Stimulated activated naive B cell treated with anti-CD40 and anti-IgM and Interleukin-4, amounts not matched to agents 10 μg/mL and 1 μg/mL and 100 μg/mL, for 72 hours (primary cell): Measurements from ENCODE around the gene GUCA2B.

Experiments used
- ATAC-seq, 2 donors: fragments of 150-1000 bp; cut with Tn5 transposase; replicated peaks; 2 replicates each; pipeline ENCODE4 v1.10.0; 2021; ENCODE audit warnings: moderate library complexity in 1 of 2
- DNase-seq: peaks from one replicate; pipeline ENCODE4 v3.0.0; 2021
- H3K27ac Mint-ChIP-seq: one replicate; pipeline ENCODE4 v1.8.0; 2022; ENCODE audit warnings: mild to moderate bottlenecking, mixed read lengths
- H3K27me3 Mint-ChIP-seq, 2 donors: one replicate each; pipeline ENCODE4 v1.8.0; 2022; ENCODE audit warnings: mixed read lengths in 2 of 2
- H3K36me3 Mint-ChIP-seq, 2 donors: one replicate each; pipeline ENCODE4 v1.8.0; 2022; ENCODE audit warnings: mixed read lengths in 2 of 2, mild to moderate bottlenecking in 1 of 2
- H3K4me1 Mint-ChIP-seq, 2 donors: one replicate each; pipeline ENCODE4 v1.8.0; 2022; ENCODE audit warnings: mixed read lengths in 2 of 2, mild to moderate bottlenecking in 1 of 2
- H3K4me3 Mint-ChIP-seq, 2 donors: one replicate each; pipeline ENCODE4 v1.8.0; 2022; ENCODE audit warnings: mild to moderate bottlenecking in 2 of 2, mixed read lengths in 2 of 2, moderate library complexity in 1 of 2
- H3K9me3 Mint-ChIP-seq, 2 donors: one replicate each; pipeline ENCODE4 v1.8.0; 2022; ENCODE audit warnings: mixed read lengths in 2 of 2, mild to moderate bottlenecking in 1 of 2

Gene GUCA2B

GRCh38 chr1:42152907-42153600, at the start of gene GUCA2B:
TSS of gene GUCA2B (plus strand) at chr1:42153410. CDS start at chr1:42153451, 41 bp downstream.
- ATAC-seq (no peak), DNase-seq (no peak)
- no peak within 1 kb of the TSS for H3K4me3 Mint-ChIP-seq
- H3K4me1 Mint-ChIP-seq = peaks cover 2 to 5% of the 10 kb centered on the region in 2 donors
- no peak within 1 kb of the TSS for H3K27ac Mint-ChIP-seq
- peaks cover 11 to 18% of the 10 kb centered on the region in 2 donors for H3K27me3 Mint-ChIP-seq
- no peaks in the 10 kb centered on the region for H3K9me3 Mint-ChIP-seq
- no peaks in the 10 kb centered on the region for H3K36me3 Mint-ChIP-seq

DNA sequence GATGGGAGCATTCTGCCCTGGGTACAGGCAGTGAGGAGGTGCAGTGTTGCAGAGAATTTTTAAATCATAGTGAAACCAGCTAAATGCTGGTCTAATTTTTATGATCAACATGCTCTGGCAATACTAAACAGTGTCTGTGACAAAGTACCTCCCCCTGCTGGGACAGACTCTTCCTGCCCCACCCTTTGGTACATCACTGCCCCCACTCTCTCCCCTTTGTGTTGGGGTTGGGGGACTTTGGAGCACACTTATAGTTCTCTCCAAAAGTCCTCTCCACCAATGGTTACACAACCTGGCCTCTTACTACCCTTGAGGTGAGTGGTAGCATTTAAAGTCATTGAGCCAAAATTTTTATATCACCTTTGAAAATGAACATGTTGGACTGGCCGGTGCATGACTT, 48.2 kb upstream of the GUCA2B start:
- Mint-ChIP-seq H3K4me3 (no peak overlapping the region), H3K4me1 (peaks cover 0 to 2% of the 10 kb centered on the region in 2 donors), H3K9me3 (peaks cover 4 to 11% of the 10 kb centered on the region in 2 donors), H3K27me3 (peaks cover 17 to 28% of the 10 kb centered on the region in 2 donors), H3K27ac (no peak overlapping the region), H3K36me3 (no peaks in the 10 kb centered on the region)
- no peak for ATAC-seq
- DNase-seq = no peak

- DNase-seq = no peak
- Mint-ChIP-seq H3K4me3 (no peak overlapping the region), H3K36me3 (no peaks in the 10 kb centered on the region), H3K27me3 (peaks cover 5 to 22% of the 10 kb centered on the region in 2 donors), H3K27ac (no peak overlapping the region), H3K4me1 (peaks cover 0 to 2% of the 10 kb centered on the region in 2 donors), H3K9me3 (no peaks in the 10 kb centered on the region)
- no peak for ATAC-seq
Measured at GRCh38 chr1:42108309-42108708, 44.9 kb upstream of the GUCA2B start.

GRCh38 chr1:42109600-42109999, 43.6 kb upstream of the GUCA2B start:
- H3K36me3 Mint-ChIP-seq = no peaks in the 10 kb centered on the region
- H3K27ac Mint-ChIP-seq = no peak overlapping the region
- ATAC-seq (no peak), DNase-seq (no peak)
- H3K9me3 Mint-ChIP-seq = no peaks in the 10 kb centered on the region
- peaks cover 0 to 2% of the 10 kb centered on the region in 2 donors for H3K4me1 Mint-ChIP-seq
- peaks cover 5 to 16% of the 10 kb centered on the region in 2 donors for H3K27me3 Mint-ChIP-seq
- H3K4me3 Mint-ChIP-seq = no peak overlapping the region

DNA sequence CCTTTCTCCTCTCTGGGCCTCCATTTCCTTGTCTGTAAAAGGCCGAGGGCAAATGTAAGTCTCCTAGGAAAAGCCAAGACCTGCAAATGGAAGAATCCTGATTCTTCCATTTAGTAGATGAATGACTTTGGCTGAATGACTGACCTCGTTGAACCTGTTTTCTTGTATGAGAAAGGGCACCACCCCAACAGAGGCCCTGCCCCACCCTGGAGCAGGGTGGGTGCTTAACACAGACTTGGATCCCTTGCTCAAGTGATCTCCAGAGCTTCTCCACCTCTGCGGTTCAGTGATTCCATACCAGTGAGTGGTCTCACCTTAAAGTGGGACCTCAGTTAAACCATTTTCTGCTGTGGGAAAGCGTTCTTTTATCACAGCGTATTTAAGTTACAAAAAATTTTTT, 39.0 kb upstream of the GUCA2B start:
- Mint-ChIP-seq H3K9me3 (no peaks in the 10 kb centered on the region), H3K4me3 (no peak overlapping the region), H3K36me3 (no peaks in the 10 kb centered on the region), H3K4me1 (no peaks in the 10 kb centered on the region), H3K27ac (no peak overlapping the region), H3K27me3 (peaks cover 24 to 30% of the 10 kb centered on the region in 2 donors)
- ATAC-seq (no peak), DNase-seq (no peak)

- DNase-seq (no peak), ATAC-seq (no peak)
- Mint-ChIP-seq H3K4me3 (no peak overlapping the region), H3K9me3 (peaks cover 0 to 4% of the 10 kb centered on the region in 2 donors), H3K36me3 (no peaks in the 10 kb centered on the region), H3K27ac (no peak overlapping the region), H3K4me1 (no peaks in the 10 kb centered on the region), H3K27me3 (peaks cover 30% of the 10 kb centered on the region in 2 donors)
Measured at GRCh38 chr1:42117214-42117613, 36.0 kb upstream of the GUCA2B start.

GRCh38 chr1:42118125-42118524, 35.1 kb upstream of the GUCA2B start:
- DNase-seq (no peak), ATAC-seq (no peak)
- Mint-ChIP-seq H3K4me1 (no peaks in the 10 kb centered on the region), H3K4me3 (no peak overlapping the region), H3K27ac (no peak overlapping the region), H3K27me3 (peaks cover 25 to 30% of the 10 kb centered on the region in 2 donors), H3K36me3 (no peaks in the 10 kb centered on the region), H3K9me3 (peaks cover 1 to 4% of the 10 kb centered on the region in 2 donors)

DNA sequence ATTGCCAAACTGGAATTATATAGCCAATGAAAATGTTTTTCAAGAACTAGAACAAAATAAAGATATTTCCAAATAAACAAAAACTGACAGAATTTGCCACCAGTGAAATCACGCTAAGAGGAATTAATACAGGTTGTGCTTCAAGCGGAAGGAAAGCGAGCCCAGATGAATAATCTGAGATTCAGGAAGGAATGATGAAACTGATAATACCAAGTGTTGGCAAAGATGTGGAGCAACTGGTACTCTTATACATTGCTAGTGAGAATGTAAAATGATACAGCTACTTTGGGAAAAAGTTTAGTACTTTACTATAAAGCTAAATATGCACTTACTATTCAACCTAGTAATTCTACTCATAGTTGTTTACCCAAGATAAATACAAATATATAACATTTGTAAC, 30.8 kb upstream of the GUCA2B start:
- H3K4me1 Mint-ChIP-seq = no peaks in the 10 kb centered on the region
- ATAC-seq (no peak), DNase-seq (no peak)
- no peak overlapping the region for H3K27ac Mint-ChIP-seq
- H3K4me3 Mint-ChIP-seq = no peak overlapping the region
- H3K27me3 Mint-ChIP-seq = peaks cover 8 to 11% of the 10 kb centered on the region in 2 donors
- peaks cover 1 to 4% of the 10 kb centered on the region in 2 donors for H3K9me3 Mint-ChIP-seq
- H3K36me3 Mint-ChIP-seq = no peaks in the 10 kb centered on the region

DNA sequence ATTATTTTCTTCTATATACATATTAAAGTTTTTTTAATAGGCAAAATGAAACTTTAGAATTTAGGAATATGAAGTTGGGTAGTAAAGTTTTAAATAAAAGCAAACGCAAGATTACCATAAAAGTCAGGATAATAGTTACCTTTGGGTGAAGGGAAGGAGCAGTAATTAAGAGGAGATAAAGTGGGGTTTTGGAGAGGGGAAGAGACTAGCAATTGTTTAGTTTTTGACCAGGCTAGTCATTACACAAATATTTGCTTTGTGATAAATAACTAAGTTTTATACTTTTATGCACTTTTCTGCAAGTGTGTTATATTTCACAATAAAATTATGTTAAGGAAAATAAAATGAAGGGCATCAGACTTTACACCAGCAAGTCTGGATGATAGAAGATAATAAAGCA, 27.7 kb upstream of the GUCA2B start:
- Mint-ChIP-seq H3K9me3 (peaks cover 1 to 4% of the 10 kb centered on the region in 2 donors), H3K27ac (no peak overlapping the region), H3K4me1 (no peaks in the 10 kb centered on the region), H3K27me3 (peaks cover 15 to 23% of the 10 kb centered on the region in 2 donors), H3K4me3 (no peak overlapping the region), H3K36me3 (no peaks in the 10 kb centered on the region)
- DNase-seq (no peak), ATAC-seq (no peak)

GRCh38 chr1:42127767-42128166, 25.4 kb upstream of the GUCA2B start:
- no peaks in the 10 kb centered on the region for H3K9me3 Mint-ChIP-seq
- no peak for DNase-seq
- H3K27me3 Mint-ChIP-seq = peaks cover 11 to 18% of the 10 kb centered on the region in 2 donors
- no peaks in the 10 kb centered on the region for H3K4me1 Mint-ChIP-seq
- H3K27ac Mint-ChIP-seq = no peak overlapping the region
- no peaks in the 10 kb centered on the region for H3K36me3 Mint-ChIP-seq
- H3K4me3 Mint-ChIP-seq = no peak overlapping the region
- no peak for ATAC-seq

DNA sequence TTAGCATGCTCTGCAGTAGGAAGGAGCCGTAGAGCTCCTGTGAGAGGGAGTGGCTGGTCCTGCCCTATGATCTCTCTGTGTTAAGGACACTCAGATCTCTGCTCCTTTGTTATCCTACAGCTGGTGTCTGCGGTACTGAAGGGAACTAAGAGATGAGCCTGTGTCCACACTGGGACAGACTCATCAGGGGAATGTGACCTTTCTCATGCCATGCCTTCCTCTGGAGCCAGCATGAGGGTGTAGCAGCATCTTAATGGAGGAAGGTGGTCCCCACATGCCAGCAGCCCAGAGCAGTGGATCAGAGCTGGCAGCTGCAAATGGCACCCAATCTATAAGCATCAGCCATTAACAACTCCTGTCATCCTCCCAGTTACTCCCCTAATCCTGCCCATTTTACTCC, 24.7 kb upstream of the GUCA2B start:
- Mint-ChIP-seq H3K27ac (no peak overlapping the region), H3K9me3 (no peaks in the 10 kb centered on the region), H3K4me1 (no peaks in the 10 kb centered on the region)

DNA sequence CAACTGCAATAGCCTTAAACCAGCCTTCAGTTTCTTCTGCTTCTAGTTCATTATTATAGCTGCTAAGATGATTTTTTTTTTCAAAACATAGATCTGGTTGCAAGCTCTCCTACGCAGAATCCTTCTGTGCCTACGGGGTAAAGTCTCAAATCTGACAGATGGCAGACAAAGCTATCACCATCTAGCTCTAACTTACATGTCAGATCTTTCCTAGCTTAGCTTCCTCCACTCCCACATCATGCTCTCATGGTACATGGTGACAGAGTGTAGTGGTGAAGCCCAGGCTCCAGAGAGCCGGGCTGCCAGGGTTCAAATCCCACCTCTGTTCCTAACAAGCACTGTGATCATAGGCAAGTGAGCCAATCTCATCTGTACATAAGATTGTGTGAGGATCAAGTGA, 24.2 kb upstream of the GUCA2B start:
- ATAC-seq (no peak), DNase-seq (no peak)
- Mint-ChIP-seq H3K4me1 (no peaks in the 10 kb centered on the region), H3K4me3 (no peak overlapping the region), H3K27ac (no peak overlapping the region), H3K27me3 (peaks cover 11 to 18% of the 10 kb centered on the region in 2 donors), H3K9me3 (no peaks in the 10 kb centered on the region), H3K36me3 (no peaks in the 10 kb centered on the region)

More for the DNA sequence above, 24.7 kb upstream of the GUCA2B start:
- peaks cover 11 to 18% of the 10 kb centered on the region in 2 donors for H3K27me3 Mint-ChIP-seq
- ATAC-seq (no peak), DNase-seq (no peak)
- H3K36me3 Mint-ChIP-seq = no peaks in the 10 kb centered on the region
- no peak overlapping the region for H3K4me3 Mint-ChIP-seq

- ATAC-seq (no peak), DNase-seq (no peak)
- Mint-ChIP-seq H3K9me3 (no peaks in the 10 kb centered on the region), H3K27me3 (peaks cover 11 to 18% of the 10 kb centered on the region in 2 donors), H3K4me1 (no peaks in the 10 kb centered on the region), H3K27ac (no peak overlapping the region), H3K4me3 (no peak overlapping the region), H3K36me3 (no peaks in the 10 kb centered on the region)
Measured at GRCh38 chr1:42130061-42130660, 23.0 kb upstream of the GUCA2B start.

- Mint-ChIP-seq H3K27ac (no peak overlapping the region), H3K4me1 (peaks cover 2 to 16% of the 10 kb centered on the region in 2 donors), H3K36me3 (no peaks in the 10 kb centered on the region), H3K27me3 (peaks cover 13 to 16% of the 10 kb centered on the region in 2 donors), H3K9me3 (peaks cover under 1% of the 10 kb centered on the region in 2 donors), H3K4me3 (no peak overlapping the region)
- ATAC-seq = no peak
- DNase-seq = no peak
Measured at GRCh38 chr1:42133390-42133789, 19.8 kb upstream of the GUCA2B start.
